Smooth muscle cell (in vitro differentiated cells): ENCODE measurements around the gene STK40. TPM values are rescaled to one million over a fixed set of nuclear protein-coding genes. Genes with fewer than 3 reads are reported as not detected.

Experiments
- DNase-seq: peaks from one replicate; lab custom pipeline; 2025; ENCODE audit not compliant: unreplicated experiment; lab: John Stamatoyannopoulos, UW
- H2AFZ ChIP-seq: fragments of 200-600 bp; sonication (generic); 2 replicates; pipeline ENCODE4 v1.6.0; 2016; ENCODE audit warnings: antibody characterized with exemption, low read depth, mild to moderate bottlenecking
- H3F3A ChIP-seq: fragments of 200-600 bp; sonication (generic); 2 replicates; pipeline ENCODE4 v1.6.0; 2017; ENCODE audit warnings: antibody characterized with exemption, low read depth
- H3K27ac ChIP-seq: fragments of 200-600 bp; sonication (generic); 2 replicates; pipeline ENCODE4 v1.5.1; 2016; ENCODE audit warnings: low read depth, mild to moderate bottlenecking
- H3K27me3 ChIP-seq: fragments of 200-600 bp; sonication (generic); 2 replicates; pipeline ENCODE4 v1.6.1; 2016; ENCODE audit warnings: low read depth, mild to moderate bottlenecking
- H3K36me3 ChIP-seq: fragments of 200-600 bp; sonication (generic); 2 replicates; pipeline ENCODE4 v1.5.1; 2016; ENCODE audit warnings: low read depth
- H3K4me1 ChIP-seq: fragments of 200-600 bp; sonication (generic); 2 replicates; pipeline ENCODE4 v1.5.1; 2016; ENCODE audit warnings: low read depth
- H3K4me2 ChIP-seq: fragments of 200-600 bp; sonication (generic); 2 replicates; pipeline ENCODE4 v1.6.0; 2016; ENCODE audit warnings: mild to moderate bottlenecking
- H3K4me3 ChIP-seq: fragments of 200-600 bp; sonication (generic); 2 replicates; pipeline ENCODE4 v1.5.1; 2016; ENCODE audit warnings: mild to moderate bottlenecking
- H3K79me2 ChIP-seq: fragments of 200-600 bp; sonication (generic); 2 replicates; pipeline ENCODE4 v1.6.0; 2016; ENCODE audit warnings: low read depth, mild to moderate bottlenecking
- H3K9ac ChIP-seq: fragments of 200-600 bp; sonication (generic); 2 replicates; pipeline ENCODE4 v1.6.0; 2016; ENCODE audit warnings: low read depth
- H3K9me3 ChIP-seq: fragments of 200-600 bp; sonication (generic); replicated peaks from 2 replicates; pipeline ENCODE4 v1.5.1; 2016; ENCODE audit warnings: low read depth
- H4K20me1 ChIP-seq: fragments of 200-600 bp; sonication (generic); 2 replicates; pipeline ENCODE4 v1.6.0; 2016; ENCODE audit warnings: low read depth
- CTCF ChIP-seq: fragments of 200-600 bp; sonication (generic); IDR thresholded peaks from 2 replicates; pipeline ENCODE4 v1.5.1; 2017; ENCODE audit warnings: borderline replicate concordance, mild to moderate bottlenecking, antibody characterized with exemption; ENCODE audit not compliant: insufficient read depth, poor library complexity, severe bottlenecking
- WGBS: methylation state at CpG from one replicate; pipeline ENCODE4 v1.1.7; 2016; ENCODE audit warnings: low lambda C conversion rate; 5-methylcytosine and 5-hydroxymethylcytosine counted together
- polyA plus RNA-seq: library from polyadenylated mRNA; unstranded; fragments of >200 nt; fragmentation: Nextera tagmentation; extraction: Ambion mirVana; gene quantifications from 2 replicates; pipeline ENCODE4 v1.2.1, GENCODE V29; 2016
- total RNA-seq: library from RNA; depleted of rRNA; stranded (reverse); fragments of >200 nt; gene quantifications from 2 replicates; pipeline ENCODE4 v1.2.3, GENCODE V29; 2014

Gene STK40
- total and polyA plus RNA-seq, 2 experiments from 2014 or later = 8.4 to 18.8 TPM

- TF ChIP-seq CTCF = no peak
- Histone ChIP-seq H3K79me2 (peaks cover 83% of the 10 kb centered on the region), H3F3A (peaks cover 4% of the 10 kb centered on the region), H3K4me1 (peaks cover 13% of the 10 kb centered on the region), H3K9me3 (no peaks in the 10 kb centered on the region), H3K36me3 (no peaks in the 10 kb centered on the region), H2AFZ (no peak overlapping the region), H3K27me3 (no peaks in the 10 kb centered on the region), H3K27ac (no peak overlapping the region), H4K20me1 (peaks cover 65% of the 10 kb centered on the region), H3K4me3 (no peak overlapping the region), H3K9ac (no peak overlapping the region), H3K4me2 (no peak overlapping the region)
- DNase-seq = no peak
- WGBS = 92% methylated on average over 9 of the region's 9 CpGs
Observed at GRCh38 chr1:36382231-36382630, 3.5 kb downstream of the STK40 start.

GRCh38 chr1:36381405-36381804, 4.3 kb downstream of the STK40 start:
- Histone ChIP-seq H3K4me3 (no peak overlapping the region), H3K4me2 (no peak overlapping the region), H3K9me3 (no peaks in the 10 kb centered on the region), H2AFZ (no peak overlapping the region), H3K27me3 (no peaks in the 10 kb centered on the region), H3K4me1 (peaks cover 6% of the 10 kb centered on the region), H4K20me1 (peaks cover 66% of the 10 kb centered on the region), H3K36me3 (no peaks in the 10 kb centered on the region), H3F3A (no peaks in the 10 kb centered on the region), H3K79me2 (peaks cover 91% of the 10 kb centered on the region), H3K9ac (no peak overlapping the region), H3K27ac (no peak overlapping the region)
- 99% methylated on average over 5 of the region's 5 CpGs for whole genome bisulfite sequencing
- TF ChIP-seq CTCF = no peak
- no peak for DNase-seq

- DNase-seq = no peak
- no peak overlapping the region for H3K4me2 ChIP-seq
- H3K9me3 ChIP-seq = no peaks in the 10 kb centered on the region
- H3K27ac ChIP-seq = peak overlapping the region; percentile 22
- no peak for TF ChIP-seq CTCF
- H3K4me1 ChIP-seq = peaks cover 6% of the 10 kb centered on the region
- no peaks in the 10 kb centered on the region for H3K36me3 ChIP-seq
- no peaks in the 10 kb centered on the region for H3K27me3 ChIP-seq
- WGBS = 86% methylated on average over 3 of the region's 3 CpGs
- H3K4me3 ChIP-seq = no peak overlapping the region
- peaks cover 5% of the 10 kb centered on the region for H3F3A ChIP-seq
- peaks cover 97% of the 10 kb centered on the region for H3K79me2 ChIP-seq
- H4K20me1 ChIP-seq = peaks cover 70% of the 10 kb centered on the region
- no peak overlapping the region for H3K9ac ChIP-seq
- H2AFZ ChIP-seq = no peak overlapping the region
Observed at GRCh38 chr1:36380782-36381181, 4.9 kb downstream of the STK40 start.

DNA sequence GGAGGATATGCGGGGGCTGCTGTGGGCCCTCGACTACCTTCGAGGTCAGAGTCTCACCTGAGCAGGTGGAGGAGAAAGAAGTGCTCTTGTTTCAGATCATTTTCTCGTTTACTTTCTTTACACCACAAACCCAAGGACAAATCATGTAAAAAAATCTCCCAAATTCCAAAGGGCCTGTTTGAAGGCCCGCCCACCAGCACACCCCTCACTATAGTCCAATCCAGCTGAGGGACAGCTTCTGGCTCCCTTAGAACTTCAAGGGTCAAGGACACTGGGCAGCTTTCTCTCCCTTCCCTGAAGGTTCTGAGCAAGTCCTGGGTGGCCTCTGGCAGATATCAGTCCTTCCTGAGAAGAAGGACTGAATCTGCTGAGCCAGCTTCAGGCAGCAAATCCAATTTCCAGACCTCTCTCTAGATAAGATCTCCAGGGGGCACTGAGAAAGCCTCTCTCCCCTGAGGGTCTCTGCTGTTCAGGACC, 5.5 kb downstream of the STK40 start:
- DNase-seq = no peak
- peaks cover 6% of the 10 kb centered on the region for H3K4me1 ChIP-seq
- H3F3A ChIP-seq = peaks cover 11% of the 10 kb centered on the region
- no peak overlapping the region for H3K4me2 ChIP-seq
- no peaks in the 10 kb centered on the region for H3K27me3 ChIP-seq
- no peak overlapping the region for H3K4me3 ChIP-seq
- no peak overlapping the region for H2AFZ ChIP-seq
- peak overlapping the region; percentile 22 for H3K27ac ChIP-seq
- H3K79me2 ChIP-seq = peaks cover 99% of the 10 kb centered on the region
- H3K9ac ChIP-seq = no peak overlapping the region
- WGBS = 81% methylated on average over 5 of the region's 5 CpGs
- TF ChIP-seq CTCF = no peak
- H4K20me1 ChIP-seq = peaks cover 70% of the 10 kb centered on the region
- no peaks in the 10 kb centered on the region for H3K9me3 ChIP-seq
- H3K36me3 ChIP-seq = no peaks in the 10 kb centered on the region
